ENCODE results near the gene PP2D1.
"Not testable (repeated sequence)": the region's sequence is repeated elsewhere in the genome, so short reads cannot be mapped to it uniquely, and the experiment has no call there.

Gene PP2D1

DNA sequence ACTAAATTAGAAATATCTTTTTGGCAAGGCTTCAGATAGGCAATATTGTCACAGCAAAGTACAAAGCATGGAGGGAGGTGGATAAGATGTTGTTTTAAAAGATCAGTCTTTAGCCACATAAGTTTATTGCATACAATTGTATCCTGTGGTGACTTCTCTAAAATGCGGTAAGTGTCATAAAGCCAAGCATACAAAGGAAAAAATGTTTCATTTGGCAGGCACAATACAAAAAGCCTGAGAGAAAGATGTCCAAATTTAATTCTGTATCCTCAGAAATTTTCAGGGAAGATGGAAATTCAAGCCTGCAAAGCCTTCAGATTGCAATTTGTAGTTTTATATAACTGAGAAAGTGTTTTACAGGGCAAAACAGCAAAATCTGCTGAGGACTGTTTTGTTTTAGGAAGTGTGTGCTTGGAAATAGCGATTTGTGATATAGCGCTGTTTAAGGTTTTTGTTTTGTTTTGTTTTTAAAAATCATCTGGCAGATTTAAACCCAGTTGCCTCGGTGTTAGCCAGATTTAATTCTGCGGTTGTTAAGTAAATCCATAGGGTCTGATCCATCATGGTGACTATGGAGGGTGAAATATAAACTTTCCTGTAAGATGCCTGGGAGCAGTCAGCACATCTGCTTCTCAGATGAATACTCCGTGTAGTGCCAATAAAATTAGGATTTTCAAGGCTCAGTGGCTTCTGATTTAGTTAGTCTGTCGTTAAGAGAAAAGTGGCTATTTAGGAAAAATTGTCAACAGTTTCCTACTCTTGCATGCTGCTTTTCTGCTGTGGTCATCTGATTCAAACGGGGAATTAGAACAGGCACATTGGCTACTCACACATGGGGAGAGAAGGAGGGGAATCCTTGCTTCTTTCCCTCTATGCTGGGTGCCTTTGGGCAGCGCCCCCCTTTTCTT is 36.2 kb upstream of the PP2D1 start:
- no peaks in the 10 kb centered on the region for H3K4me1 ChIP-seq (ENCODE audit: insufficient read depth, low read length)
- H3K4me3 ChIP-seq (ENCODE audit: low read length), result no peak overlapping the region

DNA sequence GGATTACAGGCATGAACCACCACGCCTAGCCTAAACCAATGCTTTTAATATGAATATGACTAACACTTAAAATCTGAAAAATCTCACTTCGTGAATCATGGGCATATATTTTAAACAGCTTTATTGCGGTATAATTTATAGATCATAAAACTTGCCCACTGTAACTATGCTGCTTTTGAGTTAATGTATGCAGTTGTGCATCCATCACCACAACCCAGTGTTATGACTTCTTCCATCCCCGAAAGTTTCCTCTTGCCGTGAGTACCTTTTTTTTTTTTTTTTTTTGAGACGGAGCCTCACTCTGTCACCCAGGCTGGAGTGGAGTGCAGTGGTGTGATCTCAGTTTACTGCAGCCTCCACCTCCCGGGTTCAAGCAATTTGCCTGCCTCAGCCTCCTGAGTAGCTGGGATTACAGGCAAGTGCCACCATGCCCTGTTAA is 35.3 kb upstream of the PP2D1 start:
- Histone ChIP-seq H3K36me3 (ENCODE audit: insufficient read depth, low read depth, low read length) (no peaks in the 10 kb centered on the region), H3K4me3 (ENCODE audit: low read length) (no peak overlapping the region), H3K4me1 (ENCODE audit: insufficient read depth, low read length) (no peaks in the 10 kb centered on the region), H3K9ac (ENCODE audit: low read depth, low read length) (no peak overlapping the region), H3K27ac (ENCODE audit: low read length) (no peak overlapping the region), H3K27me3 (ENCODE audit: insufficient read depth, low read length) (no peaks in the 10 kb centered on the region), H3K9me3 (ENCODE audit: insufficient read depth, low read depth, low read length) (no peaks in the 10 kb centered on the region)

More for the DNA sequence above, 36.2 kb upstream of the PP2D1 start:
- Histone ChIP-seq H3K27me3 (ENCODE audit: insufficient read depth, low read length) (no peaks in the 10 kb centered on the region), H3K36me3 (ENCODE audit: insufficient read depth, low read depth, low read length) (no peaks in the 10 kb centered on the region), H3K9ac (ENCODE audit: low read depth, low read length) (no peak overlapping the region), H3K9me3 (ENCODE audit: insufficient read depth, low read depth, low read length) (no peaks in the 10 kb centered on the region), H3K27ac (ENCODE audit: low read length) (no peak overlapping the region)

DNA sequence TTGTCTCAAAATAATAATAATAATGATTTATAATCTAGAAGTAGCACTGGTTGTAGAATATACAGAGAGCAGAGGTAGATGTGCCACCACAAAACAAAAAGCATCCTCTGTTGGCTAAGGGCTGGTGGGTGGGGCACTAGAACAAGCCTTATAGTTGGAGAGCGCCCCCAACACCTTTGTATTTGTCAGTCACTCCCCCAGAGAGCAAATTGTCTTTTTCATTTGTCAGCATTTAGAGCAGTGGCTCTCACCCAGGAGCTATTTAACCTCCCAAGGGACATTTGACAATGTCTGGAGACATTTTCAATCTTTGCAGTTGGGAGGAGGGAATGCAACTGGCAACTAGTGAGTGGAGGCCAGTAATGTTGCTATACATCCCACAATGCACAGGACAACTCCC is 34.5 kb upstream of the PP2D1 start:
- H3K4me1 ChIP-seq (ENCODE audit: insufficient read depth, low read length), result no peaks in the 10 kb centered on the region
- H3K36me3 ChIP-seq (ENCODE audit: insufficient read depth, low read depth, low read length), result no peaks in the 10 kb centered on the region
- no peak overlapping the region for H3K9ac ChIP-seq (ENCODE audit: low read depth, low read length)
- H3K9me3 ChIP-seq (ENCODE audit: insufficient read depth, low read depth, low read length), result no peaks in the 10 kb centered on the region
- no peak overlapping the region for H3K4me3 ChIP-seq (ENCODE audit: low read length)
- peaks cover 7% of the 10 kb centered on the region; the same call in 1 of the 2 replicates for H3K27me3 ChIP-seq (ENCODE audit: insufficient read depth, low read length)
- H3K27ac ChIP-seq (ENCODE audit: low read length), result no peak overlapping the region

DNA sequence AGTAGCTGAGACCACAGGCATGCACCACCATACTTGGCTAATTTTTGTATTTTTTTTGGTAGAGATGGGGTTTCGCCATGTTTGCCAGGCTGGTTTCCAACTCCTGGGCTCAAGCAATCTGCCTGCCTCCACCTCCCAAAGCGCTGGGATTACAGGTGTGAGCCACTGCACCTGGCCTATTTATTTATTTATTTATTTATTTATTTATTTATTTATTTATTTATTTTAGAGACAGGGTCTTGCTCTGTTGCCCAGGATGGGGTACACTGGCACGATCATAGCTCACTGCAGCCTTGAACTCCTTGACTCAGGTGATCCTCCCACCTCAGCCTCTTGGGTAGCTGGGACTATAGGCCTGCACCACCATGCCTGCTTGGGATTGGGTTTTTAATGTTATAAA is 33.1 kb upstream of the PP2D1 start:
- not testable (repeated sequence) for H3K4me3 ChIP-seq (ENCODE audit: low read length); H3K36me3 ChIP-seq (ENCODE audit: insufficient read depth, low read depth, low read length); H3K4me1 ChIP-seq (ENCODE audit: insufficient read depth, low read length); H3K9ac ChIP-seq (ENCODE audit: low read depth, low read length); H3K27ac ChIP-seq (ENCODE audit: low read length); H3K9me3 ChIP-seq (ENCODE audit: insufficient read depth, low read depth, low read length)
- H3K27me3 ChIP-seq (ENCODE audit: insufficient read depth, low read length), result peaks cover 14% of the 10 kb centered on the region; the same call in 1 of the 2 replicates

DNA sequence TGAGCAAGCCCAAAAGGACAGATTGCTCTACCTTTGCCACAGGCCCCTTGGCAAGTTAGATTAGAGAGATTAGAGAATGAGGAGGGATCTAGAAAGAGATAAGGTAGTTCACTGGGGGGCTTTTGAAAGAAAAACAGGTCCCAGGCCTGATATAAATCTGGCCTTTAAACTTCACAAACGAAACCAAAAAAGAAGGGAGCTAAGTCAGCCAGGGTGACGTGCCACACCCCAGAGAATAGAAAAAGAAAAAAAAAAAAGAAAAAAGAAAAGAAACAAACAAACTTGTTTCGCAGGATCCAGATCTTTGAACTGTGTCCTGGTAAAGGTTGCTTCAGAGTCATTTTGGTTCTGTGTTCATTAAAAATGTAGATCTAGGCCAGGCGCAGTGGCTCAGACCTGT is 31.8 kb upstream of the PP2D1 start:
- H3K36me3 ChIP-seq (ENCODE audit: insufficient read depth, low read depth, low read length), result no peaks in the 10 kb centered on the region
- H3K9me3 ChIP-seq (ENCODE audit: insufficient read depth, low read depth, low read length), result no peaks in the 10 kb centered on the region
- H3K4me1 ChIP-seq (ENCODE audit: insufficient read depth, low read length), result peaks cover 5% of the 10 kb centered on the region; the same call in 1 of the 2 replicates
- no peak overlapping the region for H3K4me3 ChIP-seq (ENCODE audit: low read length)
- H3K27me3 ChIP-seq (ENCODE audit: insufficient read depth, low read length), result peaks cover 20% of the 10 kb centered on the region
- no peak overlapping the region for H3K27ac ChIP-seq (ENCODE audit: low read length)
- no peak overlapping the region for H3K9ac ChIP-seq (ENCODE audit: low read depth, low read length)

DNA sequence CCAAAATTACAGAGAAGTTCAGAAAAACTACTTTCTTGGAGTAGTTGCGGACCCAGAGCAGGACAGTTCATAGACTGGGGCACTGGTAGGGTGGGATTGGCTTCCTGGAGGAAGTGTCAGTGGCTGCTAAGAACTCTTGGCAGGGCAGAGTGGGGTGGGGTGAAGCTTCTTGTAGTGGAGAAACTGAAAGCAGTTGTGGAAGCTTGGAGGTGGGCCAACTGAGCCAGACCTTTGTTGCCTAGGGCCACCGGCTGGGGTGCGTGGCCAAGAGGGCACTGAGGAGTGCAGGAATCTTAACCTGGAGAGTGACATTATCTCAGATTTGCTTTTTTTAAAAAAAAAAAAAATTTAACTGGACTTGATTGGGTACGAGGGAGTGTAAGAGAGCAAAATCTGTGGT is 31.3 kb upstream of the PP2D1 start:
- no peak overlapping the region for H3K4me3 ChIP-seq (ENCODE audit: low read length)
- no peaks in the 10 kb centered on the region for H3K9me3 ChIP-seq (ENCODE audit: insufficient read depth, low read depth, low read length)
- no peak overlapping the region for H3K9ac ChIP-seq (ENCODE audit: low read depth, low read length)
- peaks cover 24% of the 10 kb centered on the region for H3K27me3 ChIP-seq (ENCODE audit: insufficient read depth, low read length)
- peaks cover 6% of the 10 kb centered on the region; the same call in 1 of the 2 replicates for H3K4me1 ChIP-seq (ENCODE audit: insufficient read depth, low read length)
- H3K36me3 ChIP-seq (ENCODE audit: insufficient read depth, low read depth, low read length), result no peaks in the 10 kb centered on the region
- no peak overlapping the region for H3K27ac ChIP-seq (ENCODE audit: low read length)

DNA sequence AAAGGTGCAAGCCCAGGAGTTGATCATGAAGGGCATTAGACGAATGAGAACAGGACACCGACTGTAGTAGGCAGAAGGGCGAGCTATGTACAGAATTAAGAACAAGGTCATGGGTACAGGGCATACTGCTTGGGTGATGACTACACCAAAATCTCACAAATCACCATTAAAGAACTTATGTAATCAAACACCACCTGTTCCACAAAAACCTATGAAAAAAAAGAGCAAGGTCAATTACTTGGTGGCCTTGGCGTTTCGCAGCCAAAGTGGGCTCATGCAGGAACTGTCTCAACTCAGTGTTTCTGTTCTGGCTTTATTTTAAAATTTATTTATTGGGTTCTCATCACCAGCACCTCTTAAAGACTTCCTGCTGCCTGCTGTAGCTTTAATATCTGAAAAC is 30.3 kb upstream of the PP2D1 start:
- H3K36me3 ChIP-seq (ENCODE audit: insufficient read depth, low read depth, low read length), result no peaks in the 10 kb centered on the region
- H3K27me3 ChIP-seq (ENCODE audit: insufficient read depth, low read length), result peaks cover 31% of the 10 kb centered on the region
- H3K9me3 ChIP-seq (ENCODE audit: insufficient read depth, low read depth, low read length), result no peaks in the 10 kb centered on the region
- H3K27ac ChIP-seq (ENCODE audit: low read length), result no peak overlapping the region
- H3K4me3 ChIP-seq (ENCODE audit: low read length), result no peak overlapping the region
- peaks cover 6% of the 10 kb centered on the region; the same call in 1 of the 2 replicates for H3K4me1 ChIP-seq (ENCODE audit: insufficient read depth, low read length)
- H3K9ac ChIP-seq (ENCODE audit: low read depth, low read length), result no peak overlapping the region

DNA sequence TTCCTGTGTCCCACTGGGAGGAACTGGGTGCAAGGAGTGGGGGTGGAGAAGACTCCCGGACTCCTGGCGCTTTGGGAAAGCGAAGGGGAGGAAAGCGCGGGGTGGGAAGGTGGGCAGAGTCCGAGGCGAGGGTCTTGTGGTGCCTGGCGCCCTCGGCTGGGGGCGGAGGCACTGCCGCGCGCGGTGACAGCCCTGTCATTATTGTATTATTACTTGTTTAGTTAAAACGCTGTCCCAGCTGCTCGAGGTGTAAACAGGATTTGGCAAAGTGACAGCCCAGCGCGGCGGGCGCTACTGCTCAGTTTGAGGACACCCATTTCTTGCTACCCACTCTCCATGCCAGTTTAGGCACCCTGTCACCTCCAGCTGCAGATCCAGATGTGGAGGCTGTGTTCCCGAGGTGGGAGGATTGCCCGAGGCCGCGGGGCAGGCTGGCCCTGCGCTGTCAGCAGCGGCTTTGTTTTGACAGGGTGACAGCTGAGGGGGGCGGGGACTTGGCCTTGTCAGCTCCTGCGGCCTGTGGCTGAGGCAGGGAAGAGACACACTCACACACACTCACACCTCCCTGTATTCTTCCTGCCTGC is 29.2 kb upstream of the PP2D1 start:
- Histone ChIP-seq H3K4me1 (ENCODE audit: insufficient read depth, low read length) (peaks cover 6% of the 10 kb centered on the region; the same call in 1 of the 2 replicates), H3K4me3 (ENCODE audit: low read length) (peak overlapping the region; percentile 86), H3K27ac (ENCODE audit: low read length) (no peak overlapping the region), H3K27me3 (ENCODE audit: insufficient read depth, low read length) (peaks cover 31% of the 10 kb centered on the region), H3K36me3 (ENCODE audit: insufficient read depth, low read depth, low read length) (no peaks in the 10 kb centered on the region), H3K9me3 (ENCODE audit: insufficient read depth, low read depth, low read length) (no peaks in the 10 kb centered on the region), H3K9ac (ENCODE audit: low read depth, low read length) (no peak overlapping the region; the same call in 1 of the 2 replicates)

DNA sequence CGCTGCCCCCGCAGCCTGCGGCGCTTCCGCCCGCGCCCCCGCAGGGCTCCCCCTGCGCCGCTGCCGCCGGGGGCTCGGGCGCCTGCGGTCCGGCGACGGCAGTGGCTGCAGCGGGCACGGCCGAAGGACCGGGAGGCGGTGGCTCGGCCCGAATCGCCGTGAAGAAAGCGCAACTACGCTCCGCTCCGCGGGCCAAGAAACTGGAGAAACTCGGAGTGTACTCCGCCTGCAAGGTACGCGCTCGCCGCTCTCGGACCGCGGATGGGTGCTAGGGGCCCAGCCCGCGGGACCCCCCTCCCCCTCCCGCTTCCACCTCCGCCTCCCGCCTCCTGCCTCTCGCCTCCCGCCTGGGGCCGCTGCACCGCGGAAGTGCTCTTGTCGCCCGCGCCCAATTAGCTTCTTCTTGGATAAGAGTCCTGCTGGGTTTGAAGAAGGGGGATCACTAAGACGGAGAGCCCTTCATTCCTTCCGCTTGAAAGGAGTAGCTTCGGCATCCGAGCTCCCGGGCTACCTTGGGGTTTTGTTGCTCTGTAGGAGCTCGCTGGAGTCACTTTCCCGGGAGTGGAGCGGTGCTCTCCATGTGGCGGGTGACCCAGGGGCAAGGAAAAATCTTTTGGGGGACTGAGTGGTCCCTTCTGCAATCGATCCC is 28.6 kb upstream of the PP2D1 start:
- H3K9me3 ChIP-seq (ENCODE audit: insufficient read depth, low read depth, low read length), result no peaks in the 10 kb centered on the region

DNA sequence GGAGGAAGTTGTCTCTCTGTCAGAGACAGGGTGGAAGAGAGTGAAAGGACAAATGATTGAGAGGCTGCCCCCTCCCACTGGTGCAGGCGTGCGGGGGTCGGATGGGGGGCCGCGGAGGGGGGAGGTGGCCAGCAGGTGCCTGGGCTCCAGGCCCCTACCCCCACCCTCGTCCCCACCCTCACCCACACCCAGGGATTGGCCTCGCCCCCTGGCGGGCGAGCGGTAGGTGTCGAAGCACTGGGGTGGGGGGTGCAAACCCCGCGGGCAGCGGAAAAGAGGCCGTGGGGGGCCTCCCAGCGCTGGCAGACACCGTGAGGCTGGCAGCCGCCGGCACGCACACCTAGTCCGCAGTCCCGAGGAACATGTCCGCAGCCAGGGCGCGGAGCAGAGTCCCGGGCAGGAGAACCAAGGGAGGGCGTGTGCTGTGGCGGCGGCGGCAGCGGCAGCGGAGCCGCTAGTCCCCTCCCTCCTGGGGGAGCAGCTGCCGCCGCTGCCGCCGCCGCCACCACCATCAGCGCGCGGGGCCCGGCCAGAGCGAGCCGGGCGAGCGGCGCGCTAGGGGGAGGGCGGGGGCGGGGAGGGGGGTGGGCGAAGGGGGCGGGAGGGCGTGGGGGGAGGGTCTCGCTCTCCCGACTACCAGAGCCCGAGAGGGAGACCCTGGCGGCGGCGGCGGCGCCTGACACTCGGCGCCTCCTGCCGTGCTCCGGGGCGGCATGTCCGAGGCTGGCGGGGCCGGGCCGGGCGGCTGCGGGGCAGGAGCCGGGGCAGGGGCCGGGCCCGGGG is 27.9 kb upstream of the PP2D1 start, which contains the start of gene KAT2B:
Gene KAT2B (plus strand): TSS at position 682 of the 783 bp plus-strand sequence. CDS start 32 bp downstream, at position 714.
- Histone ChIP-seq H3K9ac (ENCODE audit: low read depth, low read length) (peak within 1 kb of the TSS; percentile 53; the same call in 1 of the 2 replicates), H3K27ac (ENCODE audit: low read length) (no peak within 1 kb of the TSS), H3K4me3 (ENCODE audit: low read length) (peak within 1 kb of the TSS; percentile 86), H3K36me3 (ENCODE audit: insufficient read depth, low read depth, low read length) (no peaks in the 10 kb centered on the region), H3K9me3 (ENCODE audit: insufficient read depth, low read depth, low read length) (no peaks in the 10 kb centered on the region), H3K27me3 (ENCODE audit: insufficient read depth, low read length) (peaks cover 31% of the 10 kb centered on the region), H3K4me1 (ENCODE audit: insufficient read depth, low read length) (peaks cover 6% of the 10 kb centered on the region; the same call in 1 of the 2 replicates)

More for the DNA sequence above, 28.6 kb upstream of the PP2D1 start:
- no peak overlapping the region; the same call in 1 of the 2 replicates for H3K9ac ChIP-seq (ENCODE audit: low read depth, low read length)
- peak overlapping the region; percentile 86 for H3K4me3 ChIP-seq (ENCODE audit: low read length)
- H3K27me3 ChIP-seq (ENCODE audit: insufficient read depth, low read length), result peaks cover 31% of the 10 kb centered on the region
- peaks cover 6% of the 10 kb centered on the region; the same call in 1 of the 2 replicates for H3K4me1 ChIP-seq (ENCODE audit: insufficient read depth, low read length)
- H3K27ac ChIP-seq (ENCODE audit: low read length), result no peak overlapping the region
- no peaks in the 10 kb centered on the region for H3K36me3 ChIP-seq (ENCODE audit: insufficient read depth, low read depth, low read length)

DNA sequence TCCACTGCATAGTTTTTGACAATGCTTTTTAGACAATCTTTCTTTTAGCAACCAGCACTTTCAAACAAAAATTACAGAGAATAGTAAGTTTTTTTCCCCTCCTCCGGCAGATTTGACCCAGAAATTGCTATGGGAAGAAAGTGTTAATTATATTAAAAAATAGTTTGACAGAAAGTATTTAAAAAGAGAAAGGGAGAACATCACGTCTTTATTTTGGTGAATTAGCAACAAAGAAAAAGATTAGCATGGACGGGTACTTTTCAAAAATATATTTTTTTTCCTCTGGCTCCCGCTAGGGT is 27.4 kb upstream of the PP2D1 start:
- Histone ChIP-seq H3K4me1 (ENCODE audit: insufficient read depth, low read length) (peaks cover 6% of the 10 kb centered on the region; the same call in 1 of the 2 replicates), H3K36me3 (ENCODE audit: insufficient read depth, low read depth, low read length) (no peaks in the 10 kb centered on the region), H3K9ac (ENCODE audit: low read depth, low read length) (peak overlapping the region; percentile 53; the same call in 1 of the 2 replicates), H3K4me3 (ENCODE audit: low read length) (peak overlapping the region; percentile 74), H3K27me3 (ENCODE audit: insufficient read depth, low read length) (peaks cover 31% of the 10 kb centered on the region), H3K27ac (ENCODE audit: low read length) (no peak overlapping the region), H3K9me3 (ENCODE audit: insufficient read depth, low read depth, low read length) (no peaks in the 10 kb centered on the region)

Measured in iPS-20b (cell line).